GM23338 (cell line): ENCODE measurements around the gene GSX2. TPM values are rescaled to one million over a fixed set of nuclear protein-coding genes. Genes with fewer than 3 reads are reported as not detected.

Experiments
- ATAC-seq: fragments of 200-7000 bp; cut with Tn5 transposase; 3 replicates; pipeline ENCODE4 v1.9.1; 2020
- DNase-seq: peaks from one replicate; pipeline ENCODE4 v3.0.0-alpha.2; 2015; ENCODE audit warnings: low spot score
- H2AFZ ChIP-seq: fragments of 200-600 bp; sonication (generic); 2 replicates; pipeline ENCODE4 v1.8.0; 2016; ENCODE audit warnings: antibody characterized with exemption, mild to moderate bottlenecking, moderate library complexity
- H3F3A ChIP-seq: fragments of 200-600 bp; sonication (generic); replicated peaks from 2 replicates; pipeline ENCODE4 v1.8.0; 2017; ENCODE audit warnings: antibody characterized with exemption, mixed run types, low read depth
- H3K27ac ChIP-seq: fragments of 200-600 bp; sonication (generic); 2 replicates; pipeline ENCODE4 v1.6.1; 2016; ENCODE audit warnings: low read depth
- H3K27me3 ChIP-seq: fragments of 200-600 bp; sonication (generic); 2 replicates; pipeline ENCODE4 v1.8.0; 2016; ENCODE audit warnings: mild to moderate bottlenecking, mixed run types, moderate library complexity; ENCODE audit not compliant: insufficient read depth
- H3K36me3 ChIP-seq: fragments of 200-600 bp; sonication (generic); 2 replicates; pipeline ENCODE4 v1.8.0; 2016; ENCODE audit warnings: mild to moderate bottlenecking; ENCODE audit not compliant: insufficient read depth
- H3K4me1 ChIP-seq: fragments of 200-600 bp; sonication (generic); 2 replicates; pipeline ENCODE4 v1.8.0; 2016; ENCODE audit warnings: mild to moderate bottlenecking, moderate library complexity; ENCODE audit not compliant: insufficient read depth
- H3K4me2 ChIP-seq: fragments of 200-600 bp; sonication (generic); 2 replicates; pipeline ENCODE4 v1.7.1; 2017; ENCODE audit warnings: mixed run types
- H3K4me3 ChIP-seq: fragments of 200-600 bp; sonication (generic); 2 replicates; pipeline ENCODE4 v1.6.1; 2016; ENCODE audit warnings: mixed run types
- H3K79me2 ChIP-seq: fragments of 200-600 bp; sonication (generic); replicated peaks from 2 replicates; pipeline ENCODE4 v1.8.0; 2017; ENCODE audit warnings: mild to moderate bottlenecking; ENCODE audit not compliant: insufficient read depth
- H3K9me2 ChIP-seq: fragments of 200-600 bp; sonication (generic); 2 replicates; pipeline ENCODE4 v1.8.0; 2017; ENCODE audit not compliant: insufficient read depth
- H4K20me1 ChIP-seq: fragments of 200-600 bp; sonication (generic); replicated peaks from 2 replicates; pipeline ENCODE4 v1.8.0; 2017; ENCODE audit warnings: mild to moderate bottlenecking; ENCODE audit not compliant: insufficient read depth
- H3K27ac Mint-ChIP-seq: 2 replicates; pipeline ENCODE4 v1.8.0; 2020; ENCODE audit warnings: inconsistent platforms, mild to moderate bottlenecking, moderate library complexity, mixed read lengths
- H3K27me3 Mint-ChIP-seq: 3 replicates; pipeline ENCODE4 v1.8.0; 2022; ENCODE audit warnings: low read depth, mild to moderate bottlenecking, moderate library complexity, mixed read lengths, inconsistent platforms; ENCODE audit not compliant: insufficient read depth, poor library complexity
- H3K36me3 Mint-ChIP-seq: 3 replicates; pipeline ENCODE4 v1.8.0; 2021; ENCODE audit warnings: low read depth, mild to moderate bottlenecking, inconsistent platforms, moderate library complexity, mixed read lengths
- H3K4me1 Mint-ChIP-seq: 3 replicates; pipeline ENCODE4 v1.8.0; 2020; ENCODE audit warnings: mild to moderate bottlenecking, inconsistent platforms, mixed read lengths
- H3K4me3 Mint-ChIP-seq: 3 replicates; pipeline ENCODE4 v1.8.0; 2021; ENCODE audit warnings: moderate library complexity, mild to moderate bottlenecking, inconsistent platforms, mixed read lengths
- H3K9me3 Mint-ChIP-seq: 3 replicates; pipeline ENCODE4 v1.8.0; 2020; ENCODE audit warnings: moderate library complexity, mild to moderate bottlenecking, inconsistent platforms, mixed read lengths
- CREB1 ChIP-seq: fragments of 250-450 bp; sonication (Bioruptor Pico); IDR thresholded peaks from 2 replicates; pipeline ENCODE4 v1.5.0; 2020; ENCODE audit warnings: low read depth, mild to moderate bottlenecking, moderate library complexity
- CTCF ChIP-seq, 2 experiments: fragments of 200-600 bp in 1 of 2; sonication (generic) in 1 of 2; conservative IDR thresholded peaks; 2 replicates each; pipeline versions ENCODE4 v1.5.1 to v1.6.1; 2016 to 2017; ENCODE audit warnings: antibody characterized with exemption in 2 of 2, low read depth in 2 of 2, mild to moderate bottlenecking in 2 of 2, moderate library complexity in 1 of 2
- ETS1 ChIP-seq: IDR thresholded peaks from 2 replicates; pipeline ENCODE4 v1.6.1; 2016; ENCODE audit warnings: antibody characterized with exemption
- EZH2 ChIP-seq: fragments of 200-600 bp; sonication (generic); IDR thresholded peaks from one replicate; pipeline ENCODE4 v1.8.0; 2017; ENCODE audit warnings: antibody characterized with exemption, mild to moderate bottlenecking, low read depth; ENCODE audit not compliant: unreplicated experiment
- EZH2phosphoT487 ChIP-seq: fragments of 200-600 bp; sonication (generic); IDR thresholded peaks from one replicate; pipeline ENCODE4 v1.8.1; 2018; ENCODE audit warnings: antibody characterized with exemption; ENCODE audit not compliant: unreplicated experiment
- JUNB ChIP-seq: IDR thresholded peaks from one replicate; pipeline ENCODE4 v1.6.1; 2016; ENCODE audit warnings: antibody characterized with exemption; ENCODE audit not compliant: unreplicated experiment
- NANOG ChIP-seq: IDR thresholded peaks from 2 replicates; pipeline ENCODE4 v1.6.1; 2016; ENCODE audit warnings: antibody characterized with exemption, borderline replicate concordance
- POLR2AphosphoS5 ChIP-seq: IDR thresholded peaks from 2 replicates; pipeline ENCODE4 v1.6.1; 2016; ENCODE audit warnings: antibody characterized with exemption, low read depth
- REST ChIP-seq: IDR thresholded peaks from one replicate; pipeline ENCODE4 v1.6.1; 2018; ENCODE audit warnings: antibody characterized with exemption; ENCODE audit not compliant: unreplicated experiment
- STAT1 ChIP-seq: IDR thresholded peaks from one replicate; pipeline ENCODE4 v1.6.1; 2016; ENCODE audit warnings: antibody characterized with exemption; ENCODE audit not compliant: unreplicated experiment
- ZNF114 ChIP-seq: fragments of 250-450 bp; sonication (Bioruptor Pico); IDR thresholded peaks from 2 replicates; pipeline ENCODE4 v1.5.0; 2020; ENCODE audit warnings: mild to moderate bottlenecking, moderate library complexity
- ZNF331 ChIP-seq: fragments of 250-450 bp; sonication (Bioruptor Pico); IDR thresholded peaks from 2 replicates; pipeline ENCODE4 v1.5.0; 2020; ENCODE audit warnings: low read depth, mild to moderate bottlenecking, moderate library complexity
- ZNF462 ChIP-seq: fragments of 250-450 bp; sonication (Bioruptor Pico); IDR thresholded peaks from 2 replicates; pipeline ENCODE4 v1.5.0; 2020; ENCODE audit warnings: mild to moderate bottlenecking, moderate library complexity
- polyA plus RNA-seq: library from polyadenylated mRNA; unstranded; fragments of >200 nt; fragmentation: Nextera tagmentation; extraction: Ambion mirVana; gene quantifications from 2 replicates; pipeline ENCODE4 v1.2.1, GENCODE V29; 2016
- total RNA-seq: library from RNA; depleted of rRNA; stranded (reverse); fragments of >200 nt; shearing (Covaris generic); gene quantifications from 2 replicates; pipeline ENCODE4 v1.2.3, GENCODE V29; 2014

The GSX2 gene
- total and polyA plus RNA-seq, 2 experiments from 2014 or later, result 0.34 TPM; not detected in 1

- Histone ChIP-seq H3K4me3 (no peak overlapping the region), H3K27ac (no peak overlapping the region), H4K20me1 (no peaks in the 10 kb centered on the region), H3K9me2 (no peaks in the 10 kb centered on the region), H3K27me3 (no peaks in the 10 kb centered on the region), H3K79me2 (no peaks in the 10 kb centered on the region), H3K4me1 (no peaks in the 10 kb centered on the region), H3K36me3 (no peaks in the 10 kb centered on the region), H3K4me2 (no peak overlapping the region), H3F3A (no peaks in the 10 kb centered on the region), H2AFZ (0 out of 2 replicates have a peak overlapping the region, but pooled peaks have one; percentile 72)
- Mint-ChIP-seq H3K4me1 (peaks cover 2% of the 10 kb centered on the region; the same call in 1 of the 3 replicates), H3K9me3 (no peaks in the 10 kb centered on the region), H3K27ac (no peak overlapping the region), H3K36me3 (no peaks in the 10 kb centered on the region), H3K4me3 (no peak overlapping the region), H3K27me3 (peaks cover 3% of the 10 kb centered on the region)
- no peak for TF ChIP-seq EZH2
- TF ChIP-seq JUNB, result no peak
- no peak for TF ChIP-seq ZNF114 (CRISPR knock-in tag)
- no peak for TF ChIP-seq ETS1
- no peak for TF ChIP-seq NANOG
- TF ChIP-seq STAT1, result no peak
- TF ChIP-seq POLR2AphosphoS5, result no peak
- TF ChIP-seq CREB1 (CRISPR knock-in tag), result no peak
- TF ChIP-seq REST, result no peak
- TF ChIP-seq EZH2phosphoT487, result no peak
- no peak for TF ChIP-seq ZNF331 (CRISPR knock-in tag)
- TF ChIP-seq ZNF462 (CRISPR knock-in tag), result no peak
- no peak for TF ChIP-seq CTCF (conservative IDR thresholded peaks at IDR 0.05; ENCODE audit: low read depth in 2 of 2)
- DNase-seq (no peak), ATAC-seq (no peak)
Observed at GRCh38 chr4:54077812-54078211, 22.2 kb upstream of the GSX2 start.
